Fibroblast of lung (primary cell): ENCODE measurements around the gene TMEM163. TPM values are rescaled to one million over a fixed set of nuclear protein-coding genes. Genes with fewer than 3 reads are reported as not detected.
A peak's percentile ranks its signal among the peaks of the same experiment; 100 is the strongest.

Experiments used
- DNase-seq, 2 donors: peaks; one replicate each; pipeline versions ENCODE4 v3.0.0 to v3.0.0-alpha.2; 2010; ENCODE audit warnings: low read depth in 2 of 2
- H2AFZ ChIP-seq: 2 replicates; pipeline ENCODE4 v1.5.1; 2012; ENCODE audit warnings: low read length, control low read depth, inconsistent platforms
- H3K27ac ChIP-seq: 2 replicates; pipeline ENCODE4 v1.5.1; 2011; ENCODE audit warnings: low read length, control low read depth; ENCODE audit not compliant: insufficient read depth
- H3K27me3 ChIP-seq: 2 replicates; pipeline ENCODE4 v1.5.1; 2011; ENCODE audit warnings: mild to moderate bottlenecking, low read length; ENCODE audit not compliant: control insufficient read depth, insufficient read depth
- H3K36me3 ChIP-seq: 2 replicates; pipeline ENCODE4 v1.5.1; 2011; ENCODE audit warnings: low read length; ENCODE audit not compliant: control insufficient read depth, insufficient read depth
- H3K4me1 ChIP-seq: 2 replicates; pipeline ENCODE4 v1.5.1; 2011; ENCODE audit warnings: low read length; ENCODE audit not compliant: control insufficient read depth, insufficient read depth; ENCODE audit errors: extremely low read depth
- H3K4me2 ChIP-seq: 2 replicates; pipeline ENCODE4 v1.5.1; 2011; ENCODE audit warnings: low read length, control low read depth; ENCODE audit not compliant: insufficient read depth; ENCODE audit errors: extremely low read depth
- H3K4me3 ChIP-seq, 4 experiments: fragments of 200-600 bp in 1 of 4; sonication (generic) in 1 of 4; replicated peaks in 1 of 4; 2 replicates each; pipeline ENCODE4 v1.5.1; 2011 to 2016; ENCODE audit warnings: low read length in 4 of 4, low read depth in 3 of 4, mild to moderate bottlenecking in 3 of 4, control low read depth in 2 of 4, inconsistent platforms in 1 of 4, mixed read lengths in 1 of 4; ENCODE audit not compliant: insufficient read depth in 1 of 4; ENCODE audit errors: control extremely low read depth in 1 of 4
- H3K79me2 ChIP-seq: 2 replicates; pipeline ENCODE4 v1.5.1; 2012; ENCODE audit warnings: mild to moderate bottlenecking, low read length, inconsistent platforms; ENCODE audit not compliant: control insufficient read depth, insufficient read depth
- H3K9ac ChIP-seq: 2 replicates; pipeline ENCODE4 v1.5.1; 2011; ENCODE audit warnings: mild to moderate bottlenecking, low read length, control low read depth; ENCODE audit not compliant: insufficient read depth
- H3K9me3 ChIP-seq: 2 replicates; pipeline ENCODE4 v1.5.1; 2012; ENCODE audit warnings: low read depth, low read length; ENCODE audit not compliant: control insufficient read depth, insufficient read depth
- H4K20me1 ChIP-seq: 2 replicates; pipeline ENCODE4 v1.5.1; 2011; ENCODE audit warnings: low read length; ENCODE audit not compliant: control insufficient read depth, insufficient read depth; ENCODE audit errors: extremely low read depth
- CTCF ChIP-seq, 2 donors: IDR thresholded peaks in 1 of 2; conservative IDR thresholded peaks in 1 of 2; 1 replicate in 1 of 2; 2 replicates in 1 of 2; pipeline ENCODE4 v1.5.1; 2011 to 2012; ENCODE audit warnings: low read length in 2 of 2, control low read depth in 1 of 2, inconsistent platforms in 1 of 2, low read depth in 1 of 2, mild to moderate bottlenecking in 1 of 2
- EZH2 ChIP-seq: IDR thresholded peaks from 2 replicates; pipeline ENCODE4 v1.5.1; 2012; ENCODE audit warnings: low read length, control low read depth, mild to moderate bottlenecking; ENCODE audit errors: missing control alignments
- polyA plus RNA-seq, 2 donors: library from polyadenylated mRNA; depleted of rRNA in 1 of 2; stranded (reverse) in 1 of 2; unstranded in 1 of 2; fragments of >200 nt; gene quantifications; 2 replicates each; pipeline ENCODE4 v1.2.1, GENCODE V29; 2011 to 2012; ENCODE audit warnings: missing spikeins in 1 of 2
- total RNA-seq: library from RNA; depleted of rRNA; stranded (reverse); fragments of >200 nt; gene quantifications from 2 replicates; pipeline ENCODE4 v1.2.1, GENCODE V29; 2014

TMEM163 gene
- total and polyA plus RNA-seq, 2 donors (not counting 1 experiment from before 2014, with no cell fraction given), result under 0.01 to 0.03 TPM

GRCh38 chr2:134413430-134413829 lies 305.4 kb downstream of the TMEM163 start:
- Histone ChIP-seq H2AFZ (no peak overlapping the region), H3K4me1 (peaks cover 39% of the 10 kb centered on the region), H3K27ac (no peak overlapping the region), H3K9ac (no peak overlapping the region), H3K36me3 (no peaks in the 10 kb centered on the region), H4K20me1 (no peaks in the 10 kb centered on the region), H3K9me3 (no peaks in the 10 kb centered on the region), H3K4me2 (no peak overlapping the region), H3K27me3 (no peaks in the 10 kb centered on the region), H3K79me2 (no peaks in the 10 kb centered on the region), H3K4me3 (no peak overlapping the region)
- no peak for TF ChIP-seq CTCF (conservative IDR thresholded peaks at IDR 0.05 in 1 of 2, IDR thresholded peaks at IDR 0.05 in 1 of 2; ENCODE audit: low read depth in 1 of 2, low read length in 2 of 2)
- TF ChIP-seq EZH2, result no peak
- peak; percentile 39 to 50 for DNase-seq

GRCh38 chr2:134412639-134412999 lies 306.2 kb downstream of the TMEM163 start:
- Histone ChIP-seq H3K27ac (no peak overlapping the region), H2AFZ (no peak overlapping the region), H3K9me3 (no peaks in the 10 kb centered on the region), H3K4me1 (peaks cover 46% of the 10 kb centered on the region), H3K9ac (no peak overlapping the region), H3K36me3 (no peaks in the 10 kb centered on the region), H3K4me2 (no peak overlapping the region), H3K4me3 (no peak overlapping the region), H4K20me1 (no peaks in the 10 kb centered on the region), H3K27me3 (no peaks in the 10 kb centered on the region), H3K79me2 (no peaks in the 10 kb centered on the region)
- no peak for DNase-seq
- TF ChIP-seq CTCF (conservative IDR thresholded peaks at IDR 0.05 in 1 of 2, IDR thresholded peaks at IDR 0.05 in 1 of 2; ENCODE audit: low read depth in 1 of 2, low read length in 2 of 2) (no peak), EZH2 (no peak)

GRCh38 chr2:134411828-134412638 lies 306.8 kb downstream of the TMEM163 start:
- no peak overlapping the region for H2AFZ ChIP-seq
- H3K4me3 ChIP-seq, result no peak overlapping the region
- H3K9me3 ChIP-seq, result no peaks in the 10 kb centered on the region
- peak overlapping the region; percentile 43 for H3K27ac ChIP-seq
- H3K79me2 ChIP-seq, result no peaks in the 10 kb centered on the region
- H4K20me1 ChIP-seq, result no peaks in the 10 kb centered on the region
- no peaks in the 10 kb centered on the region for H3K36me3 ChIP-seq
- no peak overlapping the region for H3K9ac ChIP-seq
- H3K27me3 ChIP-seq, result no peaks in the 10 kb centered on the region
- peak; percentile 77 to 89 for DNase-seq
- TF ChIP-seq CTCF (conservative IDR thresholded peaks at IDR 0.05 in 1 of 2, IDR thresholded peaks at IDR 0.05 in 1 of 2; ENCODE audit: low read depth in 1 of 2, low read length in 2 of 2) (peak; percentile 81 to 90), EZH2 (no peak)
- peak overlapping the region; percentile 16 for H3K4me2 ChIP-seq
- peaks cover 51% of the 10 kb centered on the region for H3K4me1 ChIP-seq
